Measurements from ENCODE around the gene MTHFD1L. TPM values are rescaled to one million over a fixed set of nuclear protein-coding genes. Genes with fewer than 3 reads are reported as not detected.

The MTHFD1L gene
- total and polyA plus RNA-seq, 3 donors from 2014 or later = 23.4 to 35.3 (median 29.5) TPM

DNA sequence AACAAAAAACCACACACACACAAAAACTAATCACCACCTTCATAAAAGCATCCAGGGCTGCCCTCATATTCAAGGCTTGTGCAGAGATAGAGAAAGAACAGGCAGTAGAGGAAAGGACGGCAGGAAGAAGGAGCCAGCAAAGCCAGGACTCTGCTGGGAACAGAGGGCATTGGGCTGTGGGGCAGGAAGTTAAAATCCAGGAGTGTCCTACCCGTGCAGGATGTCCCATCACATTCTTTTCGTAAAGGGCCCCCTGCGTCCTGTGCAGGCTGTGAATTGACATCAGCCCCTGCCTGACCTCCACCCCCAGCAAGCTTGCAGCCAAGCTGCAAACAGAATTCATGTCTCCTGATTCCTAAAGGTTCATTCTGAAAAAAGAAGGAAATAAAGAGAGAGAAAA is 277.8 kb downstream of the MTHFD1L start:
- Histone ChIP-seq H3K9me3 (no peaks in the 10 kb centered on the region), H3K4me3 (no peak overlapping the region), H3K4me1 (peaks cover 38% of the 10 kb centered on the region), H3K36me3 (ENCODE audit: low read depth, missing control alignments) (no peaks in the 10 kb centered on the region), H3K27ac (peak overlapping the region; percentile 29 to 45), H3K27me3 (no peaks in the 10 kb centered on the region)
- no peak for DNase-seq
- TF ChIP-seq POLR2A (IDR thresholded peaks at IDR 0.05) = no peak
- TF ChIP-seq, protein P1, sequence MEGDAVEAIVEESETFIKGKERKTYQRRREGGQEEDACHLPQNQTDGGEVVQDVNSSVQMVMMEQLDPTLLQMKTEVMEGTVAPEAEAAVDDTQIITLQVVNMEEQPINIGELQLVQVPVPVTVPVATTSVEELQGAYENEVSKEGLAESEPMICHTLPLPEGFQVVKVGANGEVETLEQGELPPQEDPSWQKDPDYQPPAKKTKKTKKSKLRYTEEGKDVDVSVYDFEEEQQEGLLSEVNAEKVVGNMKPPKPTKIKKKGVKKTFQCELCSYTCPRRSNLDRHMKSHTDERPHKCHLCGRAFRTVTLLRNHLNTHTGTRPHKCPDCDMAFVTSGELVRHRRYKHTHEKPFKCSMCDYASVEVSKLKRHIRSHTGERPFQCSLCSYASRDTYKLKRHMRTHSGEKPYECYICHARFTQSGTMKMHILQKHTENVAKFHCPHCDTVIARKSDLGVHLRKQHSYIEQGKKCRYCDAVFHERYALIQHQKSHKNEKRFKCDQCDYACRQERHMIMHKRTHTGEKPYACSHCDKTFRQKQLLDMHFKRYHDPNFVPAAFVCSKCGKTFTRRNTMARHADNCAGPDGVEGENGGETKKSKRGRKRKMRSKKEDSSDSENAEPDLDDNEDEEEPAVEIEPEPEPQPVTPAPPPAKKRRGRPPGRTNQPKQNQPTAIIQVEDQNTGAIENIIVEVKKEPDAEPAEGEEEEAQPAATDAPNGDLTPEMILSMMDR (IDR thresholded peaks at IDR 0.05) = no peak
- intact Hi-C loops (cut with DNase I; ENCODE audit: low total_unique reads) = no loop called here
- WGBS, 2 donors = 43 to 45% methylated on average over 4 of the region's 4 CpGs

DNA sequence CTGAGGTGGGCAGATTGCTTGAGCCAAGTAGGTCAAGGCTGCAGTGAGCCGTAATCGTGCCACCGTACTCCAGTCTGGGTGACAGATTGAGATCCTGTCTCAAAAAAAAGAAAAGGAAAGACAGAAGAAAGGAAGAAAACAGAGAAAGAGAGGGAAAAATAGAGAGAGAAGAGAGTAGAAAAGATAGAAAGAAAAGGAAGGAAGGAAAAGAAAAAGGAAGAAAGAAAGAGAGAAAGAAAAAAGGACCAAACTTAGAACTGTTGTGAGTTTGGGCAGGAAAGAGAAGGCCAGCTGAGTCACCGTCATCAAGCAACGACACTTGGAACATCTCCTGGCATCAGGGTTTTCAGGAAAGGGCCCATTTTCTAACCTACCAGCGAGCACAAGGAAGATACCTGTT is 278.3 kb downstream of the MTHFD1L start:
- no peaks in the 10 kb centered on the region for H3K27me3 ChIP-seq
- no peak overlapping the region for H3K4me3 ChIP-seq
- H3K9me3 ChIP-seq = no peaks in the 10 kb centered on the region
- TF ChIP-seq POLR2A (IDR thresholded peaks at IDR 0.05) = no peak
- TF ChIP-seq, protein P1 (IDR thresholded peaks at IDR 0.05) = no peak
- intact Hi-C loops (cut with DNase I; ENCODE audit: low total_unique reads) = no loop called here
- peak overlapping the region; percentile 29 to 45 for H3K27ac ChIP-seq
- 47 to 59% methylated on average over 6 of the region's 6 CpGs for WGBS, 2 donors
- H3K36me3 ChIP-seq (ENCODE audit: low read depth, missing control alignments) = no peaks in the 10 kb centered on the region
- no peak for DNase-seq
- H3K4me1 ChIP-seq = peaks cover 40% of the 10 kb centered on the region

- Histone ChIP-seq H3K4me3 (no peak overlapping the region), H3K27ac (peak overlapping the region; percentile 25 to 31), H3K27me3 (no peaks in the 10 kb centered on the region), H3K9me3 (no peaks in the 10 kb centered on the region), H3K4me1 (peaks cover 33% of the 10 kb centered on the region), H3K36me3 (ENCODE audit: low read depth, missing control alignments) (no peaks in the 10 kb centered on the region)
- DNase-seq = peak; percentile 86
- TF ChIP-seq, protein P1 (IDR thresholded peaks at IDR 0.05) = no peak
- no peak for TF ChIP-seq POLR2A (IDR thresholded peaks at IDR 0.05)
- intact Hi-C loops (cut with DNase I; ENCODE audit: low total_unique reads) = no loop called here
- 34 to 40% methylated on average over 10 to 14 of the region's 14 CpGs for WGBS, 2 donors
Measured at GRCh38 chr6:151147118-151147832, 281.8 kb downstream of the MTHFD1L start.

DNA sequence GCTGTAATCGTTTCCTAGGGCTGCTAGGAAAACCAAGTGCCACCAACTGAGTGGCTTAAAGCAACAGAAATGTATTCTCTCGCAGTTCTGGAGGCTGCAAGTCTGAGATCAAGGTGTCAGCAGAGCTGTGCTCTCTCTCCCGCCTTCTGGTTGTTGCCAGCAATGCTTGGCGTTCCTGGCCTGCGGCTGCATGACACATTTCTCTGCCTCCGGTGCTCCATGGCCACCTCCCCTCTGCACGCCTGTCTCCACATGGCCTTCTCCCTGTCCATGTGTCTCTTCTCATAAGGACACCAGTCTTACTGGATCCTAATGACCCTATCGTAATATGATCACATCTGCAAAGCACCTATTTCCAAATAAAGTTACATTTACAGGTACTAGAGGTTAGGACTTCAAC is 282.6 kb downstream of the MTHFD1L start:
- peak overlapping the region; percentile 25 to 31 for H3K27ac ChIP-seq
- intact Hi-C loops (cut with DNase I; ENCODE audit: low total_unique reads) = no loop called here
- no peaks in the 10 kb centered on the region for H3K36me3 ChIP-seq (ENCODE audit: low read depth, missing control alignments)
- DNase-seq = peak; percentile 37
- H3K9me3 ChIP-seq = no peaks in the 10 kb centered on the region
- H3K4me1 ChIP-seq = peaks cover 28% of the 10 kb centered on the region
- 36 to 65% methylated on average over 8 of the region's 8 CpGs for WGBS, 2 donors
- TF ChIP-seq POLR2A (IDR thresholded peaks at IDR 0.05) = no peak
- TF ChIP-seq, protein P1 (IDR thresholded peaks at IDR 0.05) = no peak
- no peaks in the 10 kb centered on the region for H3K27me3 ChIP-seq
- no peak overlapping the region for H3K4me3 ChIP-seq

GRCh38 chr6:151149793-151150192 is 284.3 kb downstream of the MTHFD1L start:
- no peaks in the 10 kb centered on the region for H3K27me3 ChIP-seq
- peak overlapping the region in 1 of 2 donors; percentile 22 for H3K27ac ChIP-seq
- DNase-seq = no peak
- intact Hi-C loops (cut with DNase I; ENCODE audit: low total_unique reads) = no loop called here
- no peaks in the 10 kb centered on the region for H3K36me3 ChIP-seq (ENCODE audit: low read depth, missing control alignments)
- H3K4me3 ChIP-seq = no peak overlapping the region
- 89 to 94% methylated on average over 3 of the region's 3 CpGs for WGBS, 2 donors
- no peaks in the 10 kb centered on the region for H3K9me3 ChIP-seq
- TF ChIP-seq, protein P1 (IDR thresholded peaks at IDR 0.05) = no peak
- TF ChIP-seq POLR2A (IDR thresholded peaks at IDR 0.05) = no peak
- H3K4me1 ChIP-seq = peaks cover 19% of the 10 kb centered on the region
